Adrenal gland (tissue), 5 donors: ENCODE results near the gene CDRT4.

Experiments
- CTCF ChIP-seq, 6 experiments: fragments of 450-650 bp in 4 of 6; fragments of 200-600 bp in 2 of 6; sonication (generic) in 1 of 6; IDR thresholded peaks; 1 replicate in 5 of 6; 2 replicates in 1 of 6; pipeline versions ENCODE4 v1.5.1 to v1.8.0; 2016 to 2021; ENCODE audit warnings: antibody characterized with exemption in 6 of 6, mild to moderate bottlenecking in 2 of 6, moderate library complexity in 1 of 6
- POLR2A ChIP-seq, 2 donors: fragments of 450-650 bp; IDR thresholded peaks; one replicate each; pipeline ENCODE4 v1.6.1; 2017; ENCODE audit warnings: antibody characterized with exemption in 2 of 2, mild to moderate bottlenecking in 2 of 2, moderate library complexity in 1 of 2
- donor health status: DM: no; HTN: no; CAD: no.

GRCh38 chr17:15418781-15419180, 48.6 kb downstream of the CDRT4 start:
- TF ChIP-seq CTCF (IDR thresholded peaks at IDR 0.05) = no peak
- no peak for TF ChIP-seq POLR2A (IDR thresholded peaks at IDR 0.05)
